Right lobe of liver (tissue), 6 donors: ENCODE measurements around the gene LMBR1L. TPM values are rescaled to one million over a fixed set of nuclear protein-coding genes. Genes with fewer than 3 reads are reported as not detected.

Experiments
- ATAC-seq, 4 donors: fragments of 200-7000 bp; cut with Tn5 transposase; one replicate each; pipeline ENCODE4 v1.9.1; 2020; ENCODE audit warnings: mild to moderate bottlenecking in 4 of 4, moderate library complexity in 4 of 4
- DNase-seq, 3 donors: peaks; one replicate each; pipeline ENCODE4 v3.0.0-alpha.2; 2020
- H3K27ac ChIP-seq, 3 donors: fragments of 200-600 bp; one replicate each; pipeline ENCODE4 v1.8.0; 2022
- H3K27me3 ChIP-seq, 2 donors: fragments of 200-600 bp; one replicate each; pipeline ENCODE4 v1.8.0; 2022
- H3K36me3 ChIP-seq, 4 donors: fragments of 200-600 bp; sonication (generic) in 1 of 4; one replicate each; pipeline versions ENCODE4 v1.5.1 to v1.8.0; 2017 to 2022; ENCODE audit warnings: control low read depth in 1 of 4
- H3K4me1 ChIP-seq, 4 donors: fragments of 200-600 bp; sonication (generic) in 1 of 4; one replicate each; pipeline versions ENCODE4 v1.5.1 to v1.8.0; 2017 to 2022; ENCODE audit warnings: control low read depth in 1 of 4
- H3K4me3 ChIP-seq, 3 donors: fragments of 200-600 bp; one replicate each; pipeline ENCODE4 v1.8.0; 2022
- H3K9me3 ChIP-seq, 4 donors: fragments of 200-600 bp; sonication (generic) in 1 of 4; one replicate each; pipeline versions ENCODE4 v1.5.1 to v1.8.0; 2017 to 2022; ENCODE audit warnings: control low read depth in 1 of 4
- CTCF ChIP-seq, 4 donors: fragments of 200-600 bp in 3 of 4; fragments of 450-650 bp in 1 of 4; IDR thresholded peaks; one replicate each; pipeline versions ENCODE4 v1.5.1 to v1.8.0; 2016 to 2022; ENCODE audit warnings: antibody characterized with exemption in 4 of 4, mild to moderate bottlenecking in 2 of 4
- POLR2A ChIP-seq: fragments of 450-650 bp; IDR thresholded peaks from one replicate; pipeline ENCODE4 v1.6.1; 2017; ENCODE audit warnings: antibody characterized with exemption, mild to moderate bottlenecking
- whole genome bisulfite sequencing: methylation state at CpG from one replicate; pipeline ENCODE4 v1.1.6; 2018; ENCODE audit warnings: low coverage, low lambda C conversion rate; ENCODE audit not compliant: insufficient coverage; ENCODE audit errors: missing lambda C conversion rate; 5-methylcytosine and 5-hydroxymethylcytosine counted together
- intact Hi-C, 2 donors: fragments of 100-400 bp; cut with DNase I; formaldehyde crosslinking; loops; one replicate each; pipeline versions ENCODE4 v1.11.2 to v1.14.1; 2022
- total RNA-seq, 6 experiments: library from RNA; depleted of rRNA in 2 of 6; stranded (reverse); fragments of >200 nt in 2 of 6; fragmentation: NEBNext Ultra II Directional in 3 of 6; extraction: Animal tissue kit (Norgen Biotek cat#: 25700) in 3 of 6; gene quantifications; one replicate each; pipeline versions ENCODE4 v1.1.0 to v1.2.4, GENCODE V29; 2016 to 2023
- donor health status: DM: no; HTN: yes; CAD: no.
- donor health status: DM: no; HTN: no; CAD: no.
- donor health status: DM: no; HTN: no; CAD: no.
- donor health status: DM: no; HTN: yes; CAD: no.
- donor health status: DM: no; HTN: yes; CAD: no.

The LMBR1L gene
- total RNA-seq, 6 experiments from 2014 or later = 12.2 to 34.5 (median 16.3) TPM

- ATAC-seq (no peak), DNase-seq (no peak)
- peaks cover 0 to 31% (median 0%) of the 10 kb centered on the region in 4 donors for H3K4me1 ChIP-seq
- peaks cover 0 to 16% of the 10 kb centered on the region in 2 donors for H3K27me3 ChIP-seq
- H3K27ac ChIP-seq = no peak overlapping the region
- H3K9me3 ChIP-seq = no peaks in the 10 kb centered on the region
- intact Hi-C loops = no loop called here
- no peak overlapping the region for H3K4me3 ChIP-seq
- 18% methylated on average over 17 of the region's 41 CpGs for WGBS
- H3K36me3 ChIP-seq = no peaks in the 10 kb centered on the region
- no peak for TF ChIP-seq CTCF (IDR thresholded peaks at IDR 0.05)
- no peak for TF ChIP-seq POLR2A
These were observed 19.4 kb downstream of the LMBR1L start for GRCh38 chr12:49091056-49091835.

GRCh38 chr12:49089821-49090773 is 20.6 kb downstream of the LMBR1L start:
- Histone ChIP-seq H3K9me3 (no peaks in the 10 kb centered on the region), H3K4me1 (peaks cover 0 to 31% (median 0%) of the 10 kb centered on the region in 4 donors), H3K36me3 (no peaks in the 10 kb centered on the region), H3K27ac (no peak overlapping the region), H3K4me3 (peak overlapping the region; percentile 7 to 23 (median 21)), H3K27me3 (peaks cover 0 to 16% of the 10 kb centered on the region in 2 donors)
- DNase-seq (peak in 1 of 3 donors; percentile 55), ATAC-seq (peak in 3 of 4 donors; percentile 14 to 30 (median 18))
- WGBS = 16% methylated on average over 12 of the region's 88 CpGs
- no peak for TF ChIP-seq POLR2A
- no peak for TF ChIP-seq CTCF (IDR thresholded peaks at IDR 0.05)
- intact Hi-C loops = no loop called here

GRCh38 chr12:49088932-49089330 is 21.7 kb downstream of the LMBR1L start:
- 51% methylated on average over 6 of the region's 6 CpGs for WGBS
- Histone ChIP-seq H3K9me3 (no peaks in the 10 kb centered on the region), H3K4me3 (no peak overlapping the region), H3K27me3 (peaks cover 0 to 16% of the 10 kb centered on the region in 2 donors), H3K4me1 (peaks cover 0 to 20% (median 0%) of the 10 kb centered on the region in 4 donors), H3K36me3 (no peaks in the 10 kb centered on the region), H3K27ac (no peak overlapping the region)
- ATAC-seq = no peak
- intact Hi-C loops = no loop called here
- TF ChIP-seq CTCF (IDR thresholded peaks at IDR 0.05) = no peak
- TF ChIP-seq POLR2A = no peak
- no peak for DNase-seq

- peaks cover 0 to 16% of the 10 kb centered on the region in 2 donors for H3K27me3 ChIP-seq
- no peaks in the 10 kb centered on the region for H3K9me3 ChIP-seq
- H3K27ac ChIP-seq = no peak overlapping the region
- 3% methylated on average over 14 of the region's 18 CpGs for WGBS
- peak; percentile 95 to 96 (median 95) for ATAC-seq
- peak; percentile 59 to 71 (median 70) for DNase-seq
- no peaks in the 10 kb centered on the region for H3K36me3 ChIP-seq
- H3K4me1 ChIP-seq = peaks cover 0 to 20% (median 0%) of the 10 kb centered on the region in 4 donors
- intact Hi-C loops = no loop called here
- no peak overlapping the region for H3K4me3 ChIP-seq
- peak; percentile 73 to 91 (median 88) for TF ChIP-seq CTCF (IDR thresholded peaks at IDR 0.05)
- no peak for TF ChIP-seq POLR2A
These were observed 22.3 kb downstream of the LMBR1L start for GRCh38 chr12:49088150-49088931.
